HG02885 (cell line): ENCODE data around the gene PGPEP1.
"Not testable (repeated sequence)": the region's sequence is repeated elsewhere in the genome, so short reads cannot be mapped to it uniquely, and the experiment has no call there.

Experiments used
- ATAC-seq: cut with Tn5 transposase; IDR thresholded peaks from one replicate; pipeline ENCODE4 v1.9.1; 2021; ENCODE audit warnings: mild to moderate bottlenecking; ENCODE audit not compliant: unreplicated experiment, poor library complexity

PGPEP1 gene

GRCh38 chr19:18388100-18388959 lies 47.9 kb downstream of the PGPEP1 start:
- peak; percentile 79 for ATAC-seq

DNA sequence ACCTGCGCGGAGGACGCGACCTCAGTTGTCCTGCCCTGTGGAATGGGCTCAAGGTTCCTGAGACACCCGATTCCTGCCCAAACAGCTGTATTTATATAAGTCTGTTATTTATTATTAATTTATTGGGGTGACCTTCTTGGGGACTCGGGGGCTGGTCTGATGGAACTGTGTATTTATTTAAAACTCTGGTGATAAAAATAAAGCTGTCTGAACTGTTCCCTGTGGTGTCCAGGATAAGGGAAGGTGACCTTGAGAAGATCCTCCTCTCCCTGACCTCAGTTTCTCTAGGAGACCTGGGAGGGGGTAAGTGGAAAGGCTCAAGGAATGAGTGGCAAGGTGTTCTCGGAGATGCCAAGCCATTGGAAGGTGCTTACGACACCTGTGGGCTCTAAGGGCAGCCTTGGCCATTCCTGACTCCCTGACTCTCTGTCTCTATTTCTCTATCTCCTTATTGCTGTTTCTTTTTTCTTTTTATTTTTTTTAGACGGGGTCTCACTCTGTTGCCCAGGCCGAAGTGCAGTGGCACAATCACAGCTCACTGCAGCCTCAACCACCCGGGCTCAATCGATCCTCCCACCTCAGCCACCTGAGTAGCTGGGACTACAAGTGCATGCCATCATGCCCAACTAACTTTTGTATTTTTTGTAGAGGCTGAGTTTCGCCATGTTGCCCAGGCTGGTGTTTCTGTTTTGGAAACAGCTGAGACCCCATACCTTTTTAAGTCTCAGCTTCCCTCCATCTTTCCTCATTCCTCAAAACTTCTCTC lies 48.7 kb downstream of the PGPEP1 start:
- ATAC-seq = no peak

- ATAC-seq = no peak
Measured at GRCh38 chr19:18389726-18390064, 49.3 kb downstream of the PGPEP1 start.

DNA sequence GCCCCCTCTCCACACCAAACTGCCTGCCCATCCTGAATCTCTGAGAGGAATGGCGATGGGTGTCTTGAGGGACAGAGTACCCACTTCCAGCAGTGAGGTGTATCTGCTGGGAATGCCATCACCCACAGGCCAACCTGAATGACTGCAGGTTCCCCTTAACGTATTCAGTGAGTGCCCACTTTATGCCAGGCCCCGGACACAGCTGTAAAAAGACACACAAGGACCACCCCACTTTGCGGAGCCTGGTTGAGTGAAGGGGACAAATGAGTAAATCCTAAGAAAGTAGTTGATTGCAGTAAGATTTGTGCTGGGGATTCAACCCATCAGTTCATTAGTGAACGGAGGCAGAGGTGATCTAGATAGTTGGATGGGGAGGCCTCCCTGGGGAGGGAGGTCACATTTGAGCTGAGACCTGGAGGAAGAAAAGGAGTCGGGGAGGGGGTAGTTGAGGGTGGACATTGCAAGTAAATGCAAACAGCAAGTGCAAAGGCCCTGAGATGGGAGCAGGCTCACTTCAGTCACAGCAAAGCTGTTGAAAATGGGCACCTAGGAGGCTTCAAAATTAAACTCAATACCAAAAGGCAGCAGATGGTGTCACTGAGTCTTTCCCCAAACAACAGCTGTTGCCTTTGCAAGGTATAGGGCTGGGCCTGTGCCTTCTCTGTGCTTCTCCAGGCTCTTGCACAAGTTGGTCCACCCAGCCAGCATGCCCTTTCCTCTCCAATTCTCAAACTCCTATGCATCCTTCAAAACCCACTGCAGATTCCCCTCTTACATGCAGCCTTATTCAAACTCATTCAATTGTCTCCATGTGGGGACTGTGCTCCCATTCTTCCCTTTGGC lies 49.9 kb downstream of the PGPEP1 start:
- ATAC-seq = no peak

GRCh38 chr19:18391509-18392075 lies 51.2 kb downstream of the PGPEP1 start:
- ATAC-seq = no peak

GRCh38 chr19:18392417-18392816 lies 52.0 kb downstream of the PGPEP1 start:
- no peak for ATAC-seq

DNA sequence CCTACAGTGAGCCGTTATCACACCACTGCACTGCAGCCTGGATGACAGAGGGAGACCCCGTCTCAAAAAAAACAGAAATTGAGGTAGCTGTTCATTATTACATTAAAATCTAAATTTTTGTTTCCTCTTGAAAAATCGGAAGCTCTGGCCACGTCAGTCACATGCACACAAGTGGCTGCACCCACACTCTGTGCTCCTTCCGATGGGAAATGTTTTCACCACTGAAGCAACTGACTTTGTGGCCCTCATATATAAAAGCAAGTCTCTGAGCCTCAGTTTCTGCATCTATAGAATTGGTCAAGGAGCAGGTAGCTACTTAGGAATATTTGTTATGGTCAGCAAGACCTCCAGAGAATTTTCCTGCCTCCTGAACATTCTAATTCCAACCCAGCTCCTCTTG lies 52.5 kb downstream of the PGPEP1 start:
- no peak for ATAC-seq

DNA sequence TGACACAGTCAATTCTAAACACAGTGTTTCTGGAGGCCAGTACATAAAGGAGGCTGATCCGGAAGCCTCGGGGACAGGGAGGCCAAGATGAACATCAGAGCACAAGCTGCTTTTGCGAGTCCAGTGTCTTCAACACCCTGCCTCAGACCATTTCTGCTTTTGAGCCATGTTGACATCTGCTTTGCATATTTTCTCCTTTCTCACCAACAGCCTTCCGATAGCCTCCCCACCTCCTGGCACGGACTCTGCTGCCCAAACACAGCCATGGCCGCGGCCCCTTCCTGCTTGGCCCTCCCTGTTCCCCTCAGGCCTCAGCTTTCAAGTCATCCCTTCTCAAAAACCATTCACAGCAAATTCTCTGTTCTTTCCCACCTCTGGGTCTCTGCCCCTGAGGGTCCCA lies 53.4 kb downstream of the PGPEP1 start:
- no peak for ATAC-seq

GRCh38 chr19:18396471-18397241 lies 56.3 kb downstream of the PGPEP1 start:
- no peak for ATAC-seq

GRCh38 chr19:18397242-18398202 lies 57.1 kb downstream of the PGPEP1 start, which contains the start of gene LRRC25:
TSS of gene LRRC25 (minus strand) at chr19:18397622. CDS start at chr19:18396963, 659 bp downstream.
- ATAC-seq = no peak

- no peak for ATAC-seq
Measured at GRCh38 chr19:18399008-18399407, 58.6 kb downstream of the PGPEP1 start.

- ATAC-seq = no peak
Measured at GRCh38 chr19:18401580-18402112, 61.2 kb downstream of the PGPEP1 start.

DNA sequence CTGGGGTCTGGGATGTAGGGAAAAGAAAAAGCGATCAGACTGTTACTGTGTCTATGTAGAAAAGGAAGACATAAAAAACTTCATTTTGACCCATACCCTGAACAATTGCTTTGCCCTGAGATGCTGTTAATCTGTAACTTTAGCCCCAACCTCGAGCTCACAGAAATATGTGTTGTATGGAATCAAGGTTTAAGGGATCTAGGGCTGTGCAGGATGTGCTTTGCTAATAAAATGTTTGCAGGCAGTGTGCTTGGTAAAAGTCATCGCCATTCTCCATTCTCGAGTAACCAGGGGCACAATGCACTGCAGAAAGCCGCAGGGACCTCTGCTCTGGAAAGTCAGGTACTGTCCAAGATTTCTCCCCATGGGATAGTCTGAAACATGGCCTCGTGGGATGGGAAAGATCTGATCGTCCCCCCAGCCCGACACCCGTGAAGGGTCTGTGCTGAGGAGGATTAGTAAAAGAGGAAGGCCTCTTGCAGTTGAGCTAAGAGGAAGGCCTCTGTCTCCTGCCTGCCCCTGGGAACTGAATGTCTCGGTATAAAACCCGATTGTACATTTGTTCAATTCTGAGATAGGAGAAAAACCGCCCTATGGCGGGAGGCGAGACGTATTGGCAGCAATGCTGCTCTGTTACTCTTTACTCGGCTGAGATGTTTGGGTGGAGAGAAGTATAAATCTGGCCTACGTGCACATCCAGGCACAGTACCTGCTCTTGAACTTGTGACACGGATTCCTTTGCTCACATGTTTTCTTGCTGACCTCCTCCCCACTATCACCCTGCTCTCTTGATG lies 62.3 kb downstream of the PGPEP1 start:
- ATAC-seq = not testable (repeated sequence)

GRCh38 chr19:18405754-18406153 lies 65.4 kb downstream of the PGPEP1 start:
- not testable (repeated sequence) for ATAC-seq

DNA sequence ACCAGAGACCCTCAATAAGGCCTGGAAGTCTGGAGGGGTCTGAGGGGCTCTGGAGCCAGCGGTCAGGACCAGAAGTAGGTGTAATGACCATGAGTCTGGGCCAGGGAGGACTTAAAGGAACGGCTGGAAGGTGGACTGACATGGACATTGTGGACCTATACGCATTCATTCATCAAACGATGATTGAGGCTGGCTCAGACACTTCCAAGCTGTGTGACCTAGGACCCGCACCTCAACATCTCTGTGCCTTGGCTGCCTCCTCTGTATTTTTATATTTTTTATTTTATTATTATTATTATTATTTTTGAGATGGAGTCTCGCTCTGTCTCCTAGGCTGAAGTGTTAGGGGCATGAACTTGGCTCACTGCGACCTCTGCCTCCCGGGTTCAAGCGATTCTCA lies 66.4 kb downstream of the PGPEP1 start:
- no peak for ATAC-seq

GRCh38 chr19:18408053-18408476 lies 67.7 kb downstream of the PGPEP1 start:
- no peak for ATAC-seq

- no peak for ATAC-seq
Measured at GRCh38 chr19:18412610-18413239, 72.3 kb downstream of the PGPEP1 start.
